CD4-positive, alpha-beta T cell (primary cell): ENCODE data around the gene VWA5B2. TPM values are rescaled to one million over a fixed set of nuclear protein-coding genes. Genes with fewer than 3 reads are reported as not detected.

Source experiments
- ATAC-seq: fragments of 200-7000 bp; cut with Tn5 transposase; one replicate; pipeline ENCODE4 v1.10.0; 2022; ENCODE audit warnings: mild to moderate bottlenecking; ENCODE audit not compliant: poor library complexity
- CTCF ChIA-PET: fragments of 350-600 bp; sonication (Branson Sonifier 250); formaldehyde crosslinking; loops from one replicate; lab custom pipeline; 2021; ENCODE audit warnings: antibody characterized with exemption, inconsistent platforms; lab: Charles Lee
- POLR2A ChIA-PET: fragments of 350-600 bp; sonication (Branson Sonifier 250); formaldehyde crosslinking; loops from one replicate; lab custom pipeline; 2021; ENCODE audit warnings: antibody characterized with exemption, inconsistent platforms; lab: Charles Lee
- DNase-seq, 14 experiments: peaks; one replicate each; pipeline ENCODE4 v3.0.0-alpha.2; 2013 to 2020; ENCODE audit warnings: mixed read lengths in 2 of 14
- H3K27ac ChIP-seq, 2 donors: one replicate each; pipeline versions ENCODE4 v1.5.1 to v1.7.0; 2013; ENCODE audit warnings: low read length in 2 of 2, low read depth in 1 of 2, mild to moderate bottlenecking in 1 of 2
- H3K27me3 ChIP-seq, 2 experiments: 1 replicate in 1 of 2; 2 replicates in 1 of 2; pipeline versions ENCODE4 v1.6.1 to v1.7.0; 2013; ENCODE audit warnings: low read length in 2 of 2, control low read depth in 1 of 2, mild to moderate bottlenecking in 1 of 2, moderate library complexity in 1 of 2; ENCODE audit not compliant: insufficient read depth in 2 of 2, control insufficient read depth in 1 of 2
- H3K36me3 ChIP-seq: one replicate; pipeline ENCODE4 v1.6.1; 2013; ENCODE audit warnings: low read length, control low read depth; ENCODE audit not compliant: insufficient read depth
- H3K4me1 ChIP-seq: one replicate; pipeline ENCODE4 v1.6.1; 2013; ENCODE audit warnings: low read length, control low read depth; ENCODE audit not compliant: insufficient read depth
- H3K4me3 ChIP-seq: one replicate; pipeline ENCODE4 v1.5.1; 2013; ENCODE audit warnings: mild to moderate bottlenecking, low read length, moderate library complexity
- H3K9me3 ChIP-seq, 2 experiments: 1 replicate in 1 of 2; 2 replicates in 1 of 2; pipeline versions ENCODE4 v1.6.1 to v1.7.0; 2013; ENCODE audit warnings: low read length in 2 of 2, mild to moderate bottlenecking in 2 of 2, control low read depth in 1 of 2, moderate library complexity in 1 of 2; ENCODE audit not compliant: control insufficient read depth in 1 of 2, insufficient read depth in 1 of 2
- H3K27ac Mint-ChIP-seq: one replicate; pipeline ENCODE4 v1.8.0; 2020; ENCODE audit warnings: mixed read lengths
- H3K27me3 Mint-ChIP-seq: one replicate; pipeline ENCODE4 v1.8.0; 2021; ENCODE audit warnings: mixed read lengths
- H3K36me3 Mint-ChIP-seq: one replicate; pipeline ENCODE4 v1.8.0; 2021; ENCODE audit warnings: low read depth, mixed read lengths
- H3K4me1 Mint-ChIP-seq: one replicate; pipeline ENCODE4 v1.8.0; 2021; ENCODE audit warnings: low read depth, mixed read lengths
- H3K4me3 Mint-ChIP-seq: one replicate; pipeline ENCODE4 v1.8.0; 2020; ENCODE audit warnings: mild to moderate bottlenecking, mixed read lengths
- H3K9me3 Mint-ChIP-seq: one replicate; pipeline ENCODE4 v1.8.0; 2020; ENCODE audit warnings: mixed read lengths
- intact Hi-C, 2 experiments: fragments of 100-400 bp; cut with DNase I in 1 of 2; cut with micrococcal nuclease in 1 of 2; formaldehyde crosslinking; loops; one replicate each; pipeline versions ENCODE4 v1.15.1 to v1.9.0; 2023 to 2025; cut with DNase I, micrococcal nuclease
- polyA plus RNA-seq, 2 donors: library from polyadenylated mRNA; unstranded; fragments of 120-200 nt; gene quantifications; one replicate each; pipeline ENCODE4 v1.2.1, GENCODE V29; 2013
- total RNA-seq, 174 experiments: library from RNA in 2 of 174; stranded (reverse) in 2 of 174; gene quantifications; one replicate each; pipeline ENCODE4 v1.2.3 and lab custom pipeline; 2021 to 2026
- TF ChIP-seq, protein P1 (sequence below): fragments of 200-600 bp; IDR thresholded peaks from one replicate; pipeline ENCODE4 v1.8.0; 2022; ENCODE audit warnings: antibody characterized with exemption, mild to moderate bottlenecking

Gene VWA5B2
- not detected for total RNA-seq
- 0.04 TPM for polyA plus RNA-seq (2013, experiment 1 of 2)
- polyA plus RNA-seq (2013, experiment 2 of 2), result 0.11 TPM
- 0 to 0.88 (median 0.05) reads per million in 172 experiments for total RNA-seq (lab: John Stamatoyannopoulos, UW)

DNA sequence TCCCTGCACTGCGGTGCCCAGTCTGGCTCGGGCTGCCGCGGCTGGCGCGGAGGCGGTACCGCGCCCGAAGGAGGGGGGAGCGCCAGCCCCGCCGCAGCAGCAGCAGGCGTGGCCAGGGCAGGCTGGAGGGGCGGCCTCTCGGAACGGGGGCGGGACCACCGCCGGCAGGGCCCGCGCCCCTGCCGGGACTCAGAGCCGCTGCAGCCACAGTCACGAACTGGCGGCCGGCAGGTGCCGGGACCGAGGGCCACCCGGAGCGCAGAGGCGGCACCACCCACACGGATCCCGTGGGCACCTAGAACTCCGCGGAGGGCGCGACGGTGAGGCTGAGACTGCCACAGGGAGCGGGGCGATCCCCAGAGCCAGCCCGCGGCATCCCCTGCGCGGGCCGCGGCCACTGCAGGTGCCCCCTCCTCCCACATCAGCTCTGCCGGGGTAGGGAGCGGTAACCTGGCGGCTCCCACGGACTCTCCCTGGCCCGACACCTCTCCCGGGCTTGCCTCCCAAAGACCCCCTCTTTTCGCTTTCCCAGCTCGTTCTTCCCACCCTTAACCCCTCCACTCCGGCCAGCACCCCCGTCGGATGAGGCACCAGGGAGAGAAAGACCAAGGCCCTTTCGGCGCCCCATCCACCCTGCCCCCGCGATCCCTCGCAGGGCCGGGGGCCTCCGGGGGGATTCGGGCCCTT is at the start of gene VWA5B2:
Gene VWA5B2 (plus strand): TSS at position 192 of the 687 bp plus-strand sequence. CDS start 944 bp downstream, outside the sequence.
- CTCF ChIA-PET, result interaction anchor here (0.5 to 2.3 kb wide), 3 partner anchors 18 to 317 kb away, joined by 4 to 15 read pairs (median 6); partner anchors contain the start of gene ALG3
- POLR2A ChIA-PET, result interaction anchor here (0.6 to 1.7 kb wide), 6 partner anchors 9 to 94 kb away, joined by 3 to 6 read pairs (median 3); partner anchors contain the start of genes EEF1AKMT4 and EIF2B5
- Histone ChIP-seq H3K4me3 (peak within 1 kb of the TSS; percentile 53), H3K27me3 (peaks cover 51 to 52% of the 10 kb centered on the region in 2 experiments), H3K36me3 (no peaks in the 10 kb centered on the region), H3K4me1 (peaks cover 24% of the 10 kb centered on the region), H3K27ac (no peak within 1 kb of the TSS), H3K9me3 (peaks cover 0 to 5% of the 10 kb centered on the region in 2 experiments)
- H3K9me3 Mint-ChIP-seq, result no peaks in the 10 kb centered on the region
- DNase-seq (peak; percentile 46 to 89 (median 64)), ATAC-seq (peak; percentile 97)
- no peaks in the 10 kb centered on the region for H3K36me3 Mint-ChIP-seq
- TF ChIP-seq, protein P1, sequence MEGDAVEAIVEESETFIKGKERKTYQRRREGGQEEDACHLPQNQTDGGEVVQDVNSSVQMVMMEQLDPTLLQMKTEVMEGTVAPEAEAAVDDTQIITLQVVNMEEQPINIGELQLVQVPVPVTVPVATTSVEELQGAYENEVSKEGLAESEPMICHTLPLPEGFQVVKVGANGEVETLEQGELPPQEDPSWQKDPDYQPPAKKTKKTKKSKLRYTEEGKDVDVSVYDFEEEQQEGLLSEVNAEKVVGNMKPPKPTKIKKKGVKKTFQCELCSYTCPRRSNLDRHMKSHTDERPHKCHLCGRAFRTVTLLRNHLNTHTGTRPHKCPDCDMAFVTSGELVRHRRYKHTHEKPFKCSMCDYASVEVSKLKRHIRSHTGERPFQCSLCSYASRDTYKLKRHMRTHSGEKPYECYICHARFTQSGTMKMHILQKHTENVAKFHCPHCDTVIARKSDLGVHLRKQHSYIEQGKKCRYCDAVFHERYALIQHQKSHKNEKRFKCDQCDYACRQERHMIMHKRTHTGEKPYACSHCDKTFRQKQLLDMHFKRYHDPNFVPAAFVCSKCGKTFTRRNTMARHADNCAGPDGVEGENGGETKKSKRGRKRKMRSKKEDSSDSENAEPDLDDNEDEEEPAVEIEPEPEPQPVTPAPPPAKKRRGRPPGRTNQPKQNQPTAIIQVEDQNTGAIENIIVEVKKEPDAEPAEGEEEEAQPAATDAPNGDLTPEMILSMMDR, result peak; percentile 23
- H3K27ac Mint-ChIP-seq, result no peak within 1 kb of the TSS
- intact Hi-C loops, result loop anchor here in 1 of 2 experiments (5.0 kb wide), 1 partner anchor 58 kb away; no protein-coding TSS in a partner anchor
- H3K4me1 Mint-ChIP-seq, result peaks cover 14% of the 10 kb centered on the region
- H3K4me3 Mint-ChIP-seq, result peak within 1 kb of the TSS; percentile 85
- H3K27me3 Mint-ChIP-seq, result peaks cover 72% of the 10 kb centered on the region

DNA sequence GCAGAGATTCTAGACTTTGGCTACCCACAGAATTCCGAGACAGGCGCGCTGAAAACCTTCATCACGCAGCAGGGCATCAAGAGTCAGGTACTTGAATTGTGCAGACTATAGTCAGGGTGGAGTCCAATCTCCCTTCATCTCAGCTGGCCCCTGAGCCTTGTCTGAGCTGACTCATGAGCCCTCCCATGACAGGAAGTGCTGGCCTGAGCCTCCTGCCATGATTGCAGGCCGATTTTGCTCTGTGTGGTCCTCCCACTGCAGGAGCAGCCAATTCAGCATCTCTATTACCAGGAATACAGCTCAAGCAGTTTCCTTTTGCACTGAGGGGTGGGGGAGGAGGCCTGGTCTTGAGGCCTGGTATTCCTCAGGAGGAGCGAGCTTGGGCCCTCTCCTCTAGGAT is 49.2 kb upstream of the VWA5B2 start:
- DNase-seq, result no peak
- Mint-ChIP-seq H3K36me3 (peaks cover 75% of the 10 kb centered on the region), H3K4me1 (peaks cover 37% of the 10 kb centered on the region), H3K27ac (no peak overlapping the region), H3K4me3 (no peak overlapping the region), H3K27me3 (no peaks in the 10 kb centered on the region), H3K9me3 (no peaks in the 10 kb centered on the region)
- TF ChIP-seq, protein P1, result no peak
- no peak for ATAC-seq
- Histone ChIP-seq H3K4me1 (peaks cover 31% of the 10 kb centered on the region), H3K4me3 (no peak overlapping the region), H3K27ac (no peak overlapping the region), H3K9me3 (no peaks in the 10 kb centered on the region), H3K36me3 (peaks cover 76% of the 10 kb centered on the region), H3K27me3 (no peaks in the 10 kb centered on the region)
- ChIA-PET CTCF (no interaction called here), POLR2A (interaction anchor here (1.7 kb wide), 1 partner anchor 46 kb away, joined by 4 read pairs; the partner anchor contains the start of gene EIF2B5)
- intact Hi-C loops, result loop anchor here in 1 of 2 experiments (10.0 kb wide), 1 partner anchor 545 kb away; the partner anchor contains the start of gene KLHL24

DNA sequence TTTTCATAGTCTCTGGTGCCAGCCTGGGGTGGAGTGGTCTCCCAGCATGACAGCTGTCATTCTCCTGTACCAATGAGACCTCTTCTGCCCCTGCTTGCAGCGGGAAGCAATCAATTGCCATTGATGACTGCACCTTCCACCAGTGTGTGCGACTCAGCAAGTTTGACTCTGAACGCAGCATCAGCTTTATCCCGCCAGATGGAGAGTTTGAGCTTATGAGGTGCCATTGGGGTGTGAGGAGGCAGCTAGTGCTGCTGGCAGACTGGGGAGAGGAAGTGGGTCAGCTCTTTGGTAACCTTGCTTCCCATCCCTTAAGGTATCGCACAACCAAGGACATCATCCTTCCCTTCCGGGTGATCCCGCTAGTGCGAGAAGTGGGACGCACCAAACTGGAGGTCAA is 47.8 kb upstream of the VWA5B2 start:
- no peak for ATAC-seq
- ChIA-PET POLR2A (no interaction called here), CTCF (interaction anchor here (0.6 kb wide), 1 partner anchor 17 kb away, joined by 3 read pairs; no protein-coding TSS in a partner anchor)
- Histone ChIP-seq H3K36me3 (peaks cover 76% of the 10 kb centered on the region), H3K9me3 (no peaks in the 10 kb centered on the region), H3K4me3 (no peak overlapping the region), H3K4me1 (peaks cover 27% of the 10 kb centered on the region), H3K27me3 (no peaks in the 10 kb centered on the region), H3K27ac (no peak overlapping the region)
- intact Hi-C loops, result loop anchor here in 1 of 2 experiments (10.0 kb wide), 1 partner anchor 547 kb away; the partner anchor contains the start of gene KLHL24
- Mint-ChIP-seq H3K36me3 (peaks cover 86% of the 10 kb centered on the region), H3K27ac (no peak overlapping the region), H3K9me3 (no peaks in the 10 kb centered on the region), H3K27me3 (no peaks in the 10 kb centered on the region), H3K4me1 (peaks cover 38% of the 10 kb centered on the region), H3K4me3 (no peak overlapping the region)
- TF ChIP-seq, protein P1, result no peak
- DNase-seq, result no peak
